Spleen (tissue), 11 donors: Measurements from ENCODE around the gene SOX9. TPM values are rescaled to one million over a fixed set of nuclear protein-coding genes. Genes with fewer than 3 reads are reported as not detected.

Experiments
- DNase-seq: peaks from one replicate; pipeline ENCODE4 v3.0.0-alpha.2; 2020
- H3K27ac ChIP-seq, 8 donors: fragments of 200-600 bp; sonication (generic) in 7 of 8; 1 replicate in 4 of 8; 2 replicates in 4 of 8; pipeline versions ENCODE4 v1.5.0 to v1.8.0; 2016 to 2021; ENCODE audit warnings: inconsistent platforms in 4 of 8, mild to moderate bottlenecking in 4 of 8, moderate library complexity in 1 of 8
- H3K27me3 ChIP-seq, 7 donors: fragments of 200-600 bp; sonication (generic) in 6 of 7; replicated peaks in 1 of 7; 1 replicate in 4 of 7; 2 replicates in 3 of 7; pipeline versions ENCODE4 v1.5.0 to v1.8.0; 2016 to 2021; ENCODE audit warnings: inconsistent platforms in 3 of 7, mild to moderate bottlenecking in 1 of 7
- H3K36me3 ChIP-seq, 6 donors: fragments of 200-600 bp; sonication (generic) in 5 of 6; 1 replicate in 4 of 6; 2 replicates in 2 of 6; pipeline versions ENCODE4 v1.5.0 to v1.8.0; 2016 to 2021; ENCODE audit warnings: inconsistent platforms in 2 of 6
- H3K4me1 ChIP-seq, 6 donors: fragments of 200-600 bp; sonication (generic) in 5 of 6; 1 replicate in 3 of 6; 2 replicates in 3 of 6; pipeline versions ENCODE4 v1.5.0 to v1.8.0; 2016 to 2021; ENCODE audit warnings: inconsistent platforms in 3 of 6
- H3K4me3 ChIP-seq, 8 donors: fragments of 200-600 bp; sonication (generic) in 7 of 8; 1 replicate in 4 of 8; 2 replicates in 4 of 8; pipeline versions ENCODE4 v1.5.0 to v1.8.0; 2016 to 2021; ENCODE audit warnings: inconsistent platforms in 4 of 8, mild to moderate bottlenecking in 4 of 8, moderate library complexity in 2 of 8
- H3K9me3 ChIP-seq, 8 donors: fragments of 200-600 bp; sonication (generic) in 7 of 8; 1 replicate in 4 of 8; 2 replicates in 4 of 8; pipeline versions ENCODE4 v1.5.0 to v1.8.0; 2016 to 2021; ENCODE audit warnings: inconsistent platforms in 4 of 8
- POLR2A ChIP-seq, 3 donors: fragments of 450-650 bp; IDR thresholded peaks; one replicate each; pipeline ENCODE4 v1.5.1; 2017; ENCODE audit warnings: antibody characterized with exemption in 3 of 3, mild to moderate bottlenecking in 1 of 3
- POLR2AphosphoS5 ChIP-seq, 3 donors: sonication (generic); formaldehyde crosslinking; IDR thresholded peaks; one replicate each; pipeline ENCODE4 v1.5.1; 2017; ENCODE audit warnings: antibody characterized with exemption in 3 of 3
- WGBS, 5 donors: extraction: QIAGEN DNeasy Blood & Tissue Kit in 3 of 5; methylation state at CpG; one replicate each; pipeline versions ENCODE4 v1.1.5 to v1.1.7; 2013 to 2018; 5-methylcytosine and 5-hydroxymethylcytosine counted together
- intact Hi-C: fragments of 100-400 bp; cut with DNase I; formaldehyde crosslinking; loops from one replicate; pipeline ENCODE4 v1.15.0; 2023; ENCODE audit warnings: low total_unique reads
- polyA plus RNA-seq, 3 donors: library from polyadenylated mRNA; stranded (reverse); fragments of 200-250 nt; gene quantifications; one replicate each; pipeline ENCODE4 v1.2.1, GENCODE V29; 2013
- total RNA-seq, 7 donors: library from RNA; depleted of rRNA in 3 of 7; stranded (reverse); fragments of >200 nt in 3 of 7; fragmentation: NEBNext Ultra II Directional in 4 of 7; extraction: Animal tissue kit (Norgen Biotek cat#: 25700) in 4 of 7; gene quantifications; one replicate each; pipeline versions ENCODE4 v1.1.0 to v1.2.1, GENCODE V29; 2016 to 2021
- TF ChIP-seq, protein P1 (sequence below), 11 experiments: fragments of 200-600 bp in 7 of 11; fragments of 450-650 bp in 4 of 11; sonication (generic) in 4 of 11; IDR thresholded peaks in 8 of 11; conservative IDR thresholded peaks in 3 of 11; 1 replicate in 7 of 11; 2 replicates in 4 of 11; pipeline versions ENCODE4 v1.4.0 to v1.8.0; 2016 to 2021; ENCODE audit warnings: antibody characterized with exemption in 11 of 11, inconsistent platforms in 4 of 11, mild to moderate bottlenecking in 1 of 11
- donor health status: healthy with polysubstance abuse.
- donor health status: DM: no; HTN: no; CAD: no; lungs with moderate emphysema.
- donor health status: DM: no; HTN: no; CAD: no.
- donor health status: Bipolar disorder and iron deficiency.
- donor health status: healthy.
- donor health status: DM: no; HTN: no; CAD: no.
- donor health status: DM: yes; HTN: yes; CAD: no.

Gene SOX9
- total and polyA plus RNA-seq, 10 donors = 0.09 to 1.0 (median 0.38) TPM; not detected in 2

DNA sequence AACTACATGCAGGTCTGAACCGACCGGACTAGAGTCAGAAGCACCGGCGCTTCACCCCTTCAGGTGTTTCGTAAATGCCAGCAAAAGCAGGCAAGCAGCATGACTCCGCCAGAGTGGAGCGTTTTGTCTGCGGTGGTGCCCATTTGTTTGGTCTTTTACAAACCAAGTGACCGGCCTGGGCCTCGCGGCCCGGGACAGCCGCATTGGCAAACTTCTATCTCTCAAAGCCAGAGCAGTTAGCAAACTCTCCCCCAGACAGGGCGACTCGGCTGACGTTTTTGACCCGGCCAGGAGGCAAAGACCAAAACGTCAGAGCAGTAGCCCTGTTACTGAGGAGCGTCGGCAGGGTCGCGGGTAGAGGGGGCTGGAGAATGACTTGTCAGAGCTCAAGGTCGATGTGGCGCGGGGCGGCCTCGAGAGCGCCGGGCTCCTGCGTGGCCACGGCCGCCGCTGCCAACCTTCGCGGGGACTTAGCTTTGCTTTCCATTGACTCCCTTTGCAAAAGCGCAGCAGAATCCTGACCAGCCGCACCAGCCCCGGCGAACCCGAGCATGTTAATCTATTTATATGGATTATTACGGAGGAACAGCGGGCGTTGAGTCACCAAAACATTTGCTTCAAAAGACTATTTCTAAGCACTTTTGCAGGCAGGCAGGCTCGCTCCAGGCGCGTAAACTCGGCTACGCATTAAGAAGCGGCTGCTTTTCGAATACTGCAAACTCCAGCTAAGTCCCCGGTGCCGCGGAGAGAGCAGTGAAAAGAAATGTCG is 763 bp upstream of the SOX9 start:
- peak overlapping the region in 2 of 8 donors; percentile 33 to 55 for H3K4me3 ChIP-seq
- TF ChIP-seq POLR2AphosphoS5 (IDR thresholded peaks at IDR 0.05) = no peak
- WGBS, 5 donors = 3 to 6% (median 4%) methylated on average over 39 to 54 of the region's 54 CpGs
- H3K27me3 ChIP-seq = peaks cover 12 to 100% (median 95%) of the 10 kb centered on the region in 7 donors
- intact Hi-C loops = loop anchor here (5.0 kb wide), 1 partner anchor 1003 kb away; no protein-coding TSS in a partner anchor
- H3K4me1 ChIP-seq = peaks cover 5 to 66% (median 40%) of the 10 kb centered on the region in 6 donors
- no peak overlapping the region for H3K27ac ChIP-seq
- H3K36me3 ChIP-seq = no peaks in the 10 kb centered on the region
- DNase-seq = no peak
- H3K9me3 ChIP-seq = peaks cover 0 to 3% (median 0%) of the 10 kb centered on the region in 8 donors

DNA sequence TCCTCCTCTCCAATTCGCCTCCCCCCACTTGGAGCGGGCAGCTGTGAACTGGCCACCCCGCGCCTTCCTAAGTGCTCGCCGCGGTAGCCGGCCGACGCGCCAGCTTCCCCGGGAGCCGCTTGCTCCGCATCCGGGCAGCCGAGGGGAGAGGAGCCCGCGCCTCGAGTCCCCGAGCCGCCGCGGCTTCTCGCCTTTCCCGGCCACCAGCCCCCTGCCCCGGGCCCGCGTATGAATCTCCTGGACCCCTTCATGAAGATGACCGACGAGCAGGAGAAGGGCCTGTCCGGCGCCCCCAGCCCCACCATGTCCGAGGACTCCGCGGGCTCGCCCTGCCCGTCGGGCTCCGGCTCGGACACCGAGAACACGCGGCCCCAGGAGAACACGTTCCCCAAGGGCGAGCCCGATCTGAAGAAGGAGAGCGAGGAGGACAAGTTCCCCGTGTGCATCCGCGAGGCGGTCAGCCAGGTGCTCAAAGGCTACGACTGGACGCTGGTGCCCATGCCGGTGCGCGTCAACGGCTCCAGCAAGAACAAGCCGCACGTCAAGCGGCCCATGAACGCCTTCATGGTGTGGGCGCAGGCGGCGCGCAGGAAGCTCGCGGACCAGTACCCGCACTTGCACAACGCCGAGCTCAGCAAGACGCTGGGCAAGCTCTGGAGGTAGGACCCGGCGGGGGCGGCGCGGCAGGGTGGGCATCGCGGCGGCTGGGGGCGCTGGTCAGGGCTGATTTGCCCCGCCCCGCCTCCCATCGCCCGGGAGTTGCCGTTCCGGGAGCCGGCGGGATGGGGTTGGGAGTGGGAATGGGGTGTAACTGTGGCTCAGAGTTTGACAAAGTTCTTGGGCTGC is 567 bp downstream of the SOX9 start:
- TF ChIP-seq POLR2AphosphoS5 (IDR thresholded peaks at IDR 0.05) (no peak), POLR2A (IDR thresholded peaks at IDR 0.05) (no peak)
- TF ChIP-seq, protein P1, sequence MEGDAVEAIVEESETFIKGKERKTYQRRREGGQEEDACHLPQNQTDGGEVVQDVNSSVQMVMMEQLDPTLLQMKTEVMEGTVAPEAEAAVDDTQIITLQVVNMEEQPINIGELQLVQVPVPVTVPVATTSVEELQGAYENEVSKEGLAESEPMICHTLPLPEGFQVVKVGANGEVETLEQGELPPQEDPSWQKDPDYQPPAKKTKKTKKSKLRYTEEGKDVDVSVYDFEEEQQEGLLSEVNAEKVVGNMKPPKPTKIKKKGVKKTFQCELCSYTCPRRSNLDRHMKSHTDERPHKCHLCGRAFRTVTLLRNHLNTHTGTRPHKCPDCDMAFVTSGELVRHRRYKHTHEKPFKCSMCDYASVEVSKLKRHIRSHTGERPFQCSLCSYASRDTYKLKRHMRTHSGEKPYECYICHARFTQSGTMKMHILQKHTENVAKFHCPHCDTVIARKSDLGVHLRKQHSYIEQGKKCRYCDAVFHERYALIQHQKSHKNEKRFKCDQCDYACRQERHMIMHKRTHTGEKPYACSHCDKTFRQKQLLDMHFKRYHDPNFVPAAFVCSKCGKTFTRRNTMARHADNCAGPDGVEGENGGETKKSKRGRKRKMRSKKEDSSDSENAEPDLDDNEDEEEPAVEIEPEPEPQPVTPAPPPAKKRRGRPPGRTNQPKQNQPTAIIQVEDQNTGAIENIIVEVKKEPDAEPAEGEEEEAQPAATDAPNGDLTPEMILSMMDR (IDR thresholded peaks at IDR 0.05 in 8 of 11, conservative IDR thresholded peaks at IDR 0.05 in 3 of 11) = no peak
- Histone ChIP-seq H3K27ac (no peak overlapping the region), H3K4me1 (peaks cover 5 to 58% (median 37%) of the 10 kb centered on the region in 6 donors), H3K36me3 (no peaks in the 10 kb centered on the region), H3K9me3 (peaks cover 0 to 3% (median 0%) of the 10 kb centered on the region in 8 donors), H3K4me3 (peak overlapping the region; percentile 12 to 55 (median 20)), H3K27me3 (peaks cover 12 to 99% (median 85%) of the 10 kb centered on the region in 7 donors)
- intact Hi-C loops = no loop called here
- WGBS, 5 donors = 3 to 5% (median 4%) methylated on average over 18 to 88 of the region's 88 CpGs
- no peak for DNase-seq

GRCh38 chr17:72122010-72122764 is 1.4 kb downstream of the SOX9 start:
- Histone ChIP-seq H3K9me3 (no peaks in the 10 kb centered on the region), H3K4me3 (peak overlapping the region in 7 of 8 donors; percentile 13 to 55 (median 20)), H3K4me1 (peaks cover 3 to 50% (median 32%) of the 10 kb centered on the region in 6 donors), H3K27ac (no peak overlapping the region), H3K36me3 (no peaks in the 10 kb centered on the region), H3K27me3 (peaks cover 12 to 99% (median 81%) of the 10 kb centered on the region in 7 donors)
- 3 to 4% (median 4%) methylated on average over 34 to 36 of the region's 36 CpGs for WGBS, 5 donors
- DNase-seq = no peak
- intact Hi-C loops = no loop called here
- TF ChIP-seq, protein P1 (IDR thresholded peaks at IDR 0.05 in 8 of 11, conservative IDR thresholded peaks at IDR 0.05 in 3 of 11) = no peak
- TF ChIP-seq POLR2AphosphoS5 (IDR thresholded peaks at IDR 0.05) (no peak), POLR2A (IDR thresholded peaks at IDR 0.05) (no peak)
